RWPE2 (cell line): Measurements from ENCODE around the gene TRIM71.

Experiments
- ATAC-seq: fragments of 200-7000 bp; cut with Tn5 transposase; 3 replicates; pipeline ENCODE4 v1.9.1; 2021; ENCODE audit warnings: low read depth
- DNase-seq: peaks from one replicate; pipeline ENCODE4 v3.0.0-alpha.2; 2020; ENCODE audit warnings: low spot score
- H3K27ac ChIP-seq: fragments of 450-650 bp; 2 replicates; pipeline ENCODE4 v1.5.1; 2017; ENCODE audit warnings: mild to moderate bottlenecking; ENCODE audit not compliant: poor library complexity, severe bottlenecking
- H3K27me3 ChIP-seq: fragments of 250-450 bp; sonication (Bioruptor Pico); 2 replicates; pipeline ENCODE4 v1.5.1; 2021; ENCODE audit warnings: mild to moderate bottlenecking, moderate library complexity; ENCODE audit not compliant: insufficient read depth, poor library complexity, severe bottlenecking
- H3K36me3 ChIP-seq: fragments of 250-450 bp; sonication (Bioruptor Pico); 2 replicates; pipeline ENCODE4 v1.5.1; 2020; ENCODE audit warnings: low read depth, mild to moderate bottlenecking, moderate library complexity
- H3K4me1 ChIP-seq: fragments of 250-450 bp; sonication (Bioruptor Pico); 2 replicates; pipeline ENCODE4 v1.5.1; 2021; ENCODE audit warnings: mild to moderate bottlenecking, moderate library complexity; ENCODE audit not compliant: insufficient read depth, poor library complexity, severe bottlenecking
- H3K4me3 ChIP-seq: fragments of 250-450 bp; sonication (Bioruptor Pico); 2 replicates; pipeline ENCODE4 v1.5.1; 2021; ENCODE audit warnings: mild to moderate bottlenecking, moderate library complexity; ENCODE audit not compliant: severe bottlenecking
- H3K9me3 ChIP-seq: fragments of 250-450 bp; sonication (Bioruptor Pico); 2 replicates; pipeline ENCODE4 v1.5.1; 2021; ENCODE audit warnings: mild to moderate bottlenecking, moderate library complexity; ENCODE audit not compliant: severe bottlenecking
- CTCF ChIP-seq: fragments of 450-650 bp; IDR thresholded peaks from one replicate; pipeline ENCODE4 v1.5.1; 2017; ENCODE audit warnings: mild to moderate bottlenecking, moderate library complexity; ENCODE audit not compliant: poor library complexity, severe bottlenecking

The TRIM71 gene

DNA sequence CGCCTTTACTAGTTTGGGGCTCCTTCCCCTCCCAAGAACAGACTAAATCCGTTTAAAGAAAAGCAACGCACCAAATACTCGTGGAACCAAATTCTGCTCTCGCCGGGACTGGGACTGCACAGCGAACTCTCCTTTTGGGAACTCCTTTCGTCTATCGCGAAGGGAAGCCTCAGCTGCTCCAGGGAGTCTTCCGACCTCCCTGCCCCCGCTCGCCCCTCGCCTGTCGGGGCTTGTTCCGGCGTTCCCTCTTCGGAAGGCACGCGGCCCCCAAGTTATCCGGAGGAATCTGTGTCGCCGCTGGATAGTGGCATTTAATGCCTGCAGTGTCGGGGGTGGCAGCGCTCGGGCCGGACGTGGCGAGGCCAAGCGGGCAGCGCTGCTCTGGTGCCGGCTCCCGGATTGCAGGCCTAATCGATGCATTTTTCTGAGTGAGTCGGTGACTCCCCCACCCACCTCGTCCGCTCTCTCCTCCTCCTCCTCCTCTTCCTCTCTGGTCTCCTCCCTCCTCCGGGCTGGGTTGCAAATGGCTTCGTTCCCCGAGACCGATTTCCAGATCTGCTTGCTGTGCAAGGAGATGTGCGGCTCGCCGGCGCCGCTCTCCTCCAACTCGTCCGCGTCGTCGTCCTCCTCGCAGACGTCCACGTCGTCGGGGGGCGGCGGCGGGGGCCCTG, at the start of gene TRIM71:
Gene TRIM71 (plus strand): TSS at position 440 of the 671 bp plus-strand sequence. CDS start 84 bp downstream, at position 524.
- no peak within 1 kb of the TSS for H3K27ac ChIP-seq
- peaks cover 76% of the 10 kb centered on the region for H3K27me3 ChIP-seq
- TF ChIP-seq CTCF = no peak
- H3K9me3 ChIP-seq = no peaks in the 10 kb centered on the region
- no peak within 1 kb of the TSS for H3K4me3 ChIP-seq
- no peaks in the 10 kb centered on the region for H3K4me1 ChIP-seq
- DNase-seq = no peak
- no peaks in the 10 kb centered on the region for H3K36me3 ChIP-seq
- ATAC-seq = no peak

DNA sequence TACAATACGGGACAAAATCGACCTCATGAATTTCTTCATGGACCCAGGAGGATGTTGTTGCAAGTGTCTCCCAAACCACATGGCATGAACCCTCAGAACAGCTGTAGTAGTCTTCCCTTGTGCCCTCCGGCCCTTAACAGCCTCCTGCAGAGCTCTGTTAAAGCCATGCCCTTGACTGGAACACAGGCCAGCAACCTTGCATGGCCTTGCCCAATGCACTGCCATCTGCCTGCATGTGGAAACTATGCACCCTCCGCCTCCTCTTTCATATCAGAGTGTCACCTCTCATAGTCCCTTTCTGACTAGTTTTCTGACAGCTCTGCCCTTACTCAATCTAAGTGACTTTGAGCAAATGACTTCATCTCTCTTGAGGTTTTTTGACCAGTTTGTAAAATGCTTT, 39.4 kb upstream of the TRIM71 start:
- Histone ChIP-seq H3K27ac (no peak overlapping the region), H3K9me3 (no peaks in the 10 kb centered on the region)
- no peak for DNase-seq

DNA sequence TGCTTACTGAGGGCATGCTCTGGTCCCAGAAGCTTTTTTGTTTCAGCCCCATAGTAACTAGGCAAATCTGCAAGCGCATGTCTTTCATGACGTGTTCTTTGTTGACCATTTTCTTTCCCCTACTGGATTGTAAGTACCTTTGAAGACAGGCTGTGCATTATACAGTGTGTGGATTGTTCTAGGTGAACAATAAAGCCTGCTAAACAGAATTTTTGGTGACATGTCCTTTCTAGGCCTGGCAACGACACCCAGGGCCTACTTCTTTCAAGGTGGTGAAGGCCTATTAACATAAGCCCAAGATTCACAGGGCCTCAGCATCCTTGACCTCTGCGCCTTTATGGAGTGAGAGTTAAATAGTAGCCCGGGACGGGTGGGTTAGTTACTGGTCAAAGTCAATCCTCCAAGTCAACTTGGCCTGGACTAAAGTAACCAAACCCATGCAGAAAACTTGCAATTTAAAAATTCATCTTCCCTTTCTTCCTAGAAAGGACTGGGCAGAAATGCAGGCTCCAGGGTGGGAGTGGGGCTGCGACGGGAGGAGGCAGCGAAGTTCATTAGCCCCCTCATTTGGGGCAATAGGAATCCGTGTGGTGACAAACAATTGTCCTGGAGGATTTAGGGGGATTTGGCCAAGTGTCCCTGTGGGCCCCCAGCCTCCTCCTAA, 37.6 kb upstream of the TRIM71 start:
- no peak for TF ChIP-seq CTCF
- Histone ChIP-seq H3K9me3 (no peaks in the 10 kb centered on the region), H3K4me3 (no peak overlapping the region), H3K27me3 (no peaks in the 10 kb centered on the region), H3K36me3 (no peaks in the 10 kb centered on the region), H3K4me1 (no peaks in the 10 kb centered on the region), H3K27ac (no peak overlapping the region)
- no peak for DNase-seq
- no peak for ATAC-seq

More for the DNA sequence above, 39.4 kb upstream of the TRIM71 start:
- Histone ChIP-seq H3K4me1 (no peaks in the 10 kb centered on the region), H3K27me3 (no peaks in the 10 kb centered on the region), H3K4me3 (no peak overlapping the region), H3K36me3 (peaks cover 7% of the 10 kb centered on the region)
- no peak for ATAC-seq
- no peak for TF ChIP-seq CTCF

DNA sequence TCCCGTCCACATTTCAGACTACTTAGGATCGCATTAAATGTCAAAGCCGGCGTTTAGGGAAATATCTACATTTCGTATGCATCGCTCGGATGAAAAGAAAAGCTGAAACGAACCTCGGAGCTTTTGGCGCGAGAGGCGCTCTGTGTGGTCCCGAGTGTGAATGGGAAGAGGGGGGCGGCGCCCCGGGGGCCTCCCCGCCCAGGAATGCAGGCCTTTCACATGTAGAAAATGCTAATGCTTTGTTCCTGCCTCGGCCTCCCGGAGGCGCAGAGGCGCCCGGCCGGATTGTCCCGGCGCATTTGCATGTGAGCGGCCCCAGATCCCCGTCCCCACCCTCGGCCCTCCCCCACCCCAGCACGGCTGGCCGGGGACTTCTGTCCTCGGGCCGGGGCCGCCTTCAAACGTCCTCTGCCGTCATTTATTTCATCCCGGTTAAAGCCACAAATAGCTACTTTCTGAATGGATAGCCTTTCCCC, 37.0 kb upstream of the TRIM71 start:
- Histone ChIP-seq H3K27ac (no peak overlapping the region), H3K9me3 (no peaks in the 10 kb centered on the region), H3K27me3 (no peaks in the 10 kb centered on the region), H3K36me3 (no peaks in the 10 kb centered on the region), H3K4me1 (no peaks in the 10 kb centered on the region), H3K4me3 (peak overlapping the region; percentile 35)
- no peak for TF ChIP-seq CTCF
- ATAC-seq (peak; percentile 41), DNase-seq (no peak)
